ENCODE measurements around the gene ALK.
"Not testable (repeated sequence)": the region's sequence is repeated elsewhere in the genome, so short reads cannot be mapped to it uniquely, and the experiment has no call there.

The ALK gene

DNA sequence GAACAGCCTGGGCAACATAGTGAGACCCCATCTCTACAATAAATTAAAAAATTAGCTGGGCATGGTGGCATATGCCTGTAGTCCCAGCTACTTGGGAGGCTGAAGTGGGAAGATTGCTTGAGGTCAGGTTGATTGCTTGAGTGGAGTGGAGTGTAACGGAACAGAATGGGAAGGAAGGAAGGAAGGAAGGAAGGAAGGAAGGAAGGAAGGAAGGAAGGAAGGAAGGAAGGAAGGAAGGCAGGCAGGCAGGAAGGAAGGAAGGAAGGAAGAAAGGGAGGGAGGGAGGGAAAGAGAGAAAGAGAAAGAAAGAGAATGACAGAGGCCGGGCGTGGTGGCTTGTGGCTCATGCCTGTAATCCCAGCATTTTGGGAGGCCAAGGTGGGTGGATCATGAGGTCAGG is 170.9 kb downstream of the ALK start:
- DNase-seq (ENCODE audit: low spot score); H3K79me1 ChIP-seq (ENCODE audit: low read depth, low read length); H3K9ac ChIP-seq (ENCODE audit: low read depth, low read length, poor library complexity); H2BK120ac ChIP-seq (ENCODE audit: low read depth, low read length); H4K91ac ChIP-seq (ENCODE audit: low read depth, low read length, poor library complexity); H3K27me3 ChIP-seq (ENCODE audit: control insufficient read depth in 3 of 3, insufficient read depth in 3 of 3, low read depth in 1 of 3, low read length in 3 of 3); H4K8ac ChIP-seq (ENCODE audit: low read depth, low read length); H3K4me2 ChIP-seq (ENCODE audit: insufficient read depth, low read length, poor library complexity, severe bottlenecking); H3K4me1 ChIP-seq (ENCODE audit: control insufficient read depth in 2 of 2, insufficient read depth in 1 of 2, low read depth in 1 of 2, low read length in 2 of 2); H3K4me3 ChIP-seq (ENCODE audit: low read length in 2 of 2); H2AFZ ChIP-seq (ENCODE audit: low read length); H3K4ac ChIP-seq (ENCODE audit: low read length); H3K27ac ChIP-seq (replicated peaks; ENCODE audit: low read length); H2BK12ac ChIP-seq (ENCODE audit: low read length); H3K36me3 ChIP-seq (replicated peaks in 1 of 2; ENCODE audit: control insufficient read depth in 2 of 2, insufficient read depth in 2 of 2, low read length in 2 of 2); H3K9me3 ChIP-seq (replicated peaks in 1 of 2; ENCODE audit: control insufficient read depth in 2 of 2, insufficient read depth in 1 of 2, low read depth in 1 of 2, low read length in 2 of 2); H2AK5ac ChIP-seq (ENCODE audit: low read depth, low read length); H2BK15ac ChIP-seq (ENCODE audit: low read length); H3K18ac ChIP-seq (ENCODE audit: low read length); H2BK5ac ChIP-seq (ENCODE audit: low read length); H3K14ac ChIP-seq (ENCODE audit: low read length); H3K23ac ChIP-seq (ENCODE audit: low read depth, low read length, poor library complexity): not testable (repeated sequence)
- no CpG with 5 or more reads among the region's 3 CpGs for WGBS, 2 donors (ENCODE audit: extremely low coverage in 2 of 2, insufficient read length in 2 of 2, insufficient replicate concordance in 1 of 2)

DNA sequence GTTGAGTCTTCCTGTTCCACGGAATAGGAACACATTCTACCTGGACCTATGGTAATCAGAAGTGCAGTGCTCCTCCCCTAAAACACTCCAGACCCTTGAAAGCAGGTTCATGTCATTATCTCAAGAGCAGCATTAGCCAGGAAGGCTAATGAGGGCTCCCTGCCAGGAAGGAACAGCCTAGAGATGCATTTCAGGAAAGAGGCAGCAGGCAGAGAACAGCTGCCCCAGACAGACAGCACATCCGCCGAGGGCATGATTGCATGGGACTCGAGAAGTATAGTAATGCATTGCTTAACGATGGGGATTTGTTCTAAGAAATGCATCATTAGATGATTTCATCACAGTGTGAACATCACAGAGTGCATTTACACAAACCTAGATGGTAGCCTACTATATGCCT is 171.5 kb downstream of the ALK start:
- Histone ChIP-seq H3K9me3 (replicated peaks in 1 of 2; ENCODE audit: control insufficient read depth in 2 of 2, insufficient read depth in 1 of 2, low read depth in 1 of 2, low read length in 2 of 2) (no peaks in the 10 kb centered on the region), H3K36me3 (replicated peaks in 1 of 2; ENCODE audit: control insufficient read depth in 2 of 2, insufficient read depth in 2 of 2, low read length in 2 of 2) (no peaks in the 10 kb centered on the region), H2BK120ac (ENCODE audit: low read depth, low read length) (no peak overlapping the region), H2BK15ac (ENCODE audit: low read length) (no peak overlapping the region), H3K27ac (replicated peaks; ENCODE audit: low read length) (no peak overlapping the region), H3K4me2 (ENCODE audit: insufficient read depth, low read length, poor library complexity, severe bottlenecking) (no peak overlapping the region), H4K8ac (ENCODE audit: low read depth, low read length) (no peak overlapping the region), H2BK5ac (ENCODE audit: low read length) (no peak overlapping the region), H2BK12ac (ENCODE audit: low read length) (no peak overlapping the region), H2AFZ (ENCODE audit: low read length) (no peak overlapping the region), H3K18ac (ENCODE audit: low read length) (no peak overlapping the region), H3K23ac (ENCODE audit: low read depth, low read length, poor library complexity) (no peak overlapping the region), H4K91ac (ENCODE audit: low read depth, low read length, poor library complexity) (no peak overlapping the region), H3K9ac (ENCODE audit: low read depth, low read length, poor library complexity) (no peak overlapping the region), H3K4me1 (ENCODE audit: control insufficient read depth in 2 of 2, insufficient read depth in 1 of 2, low read depth in 1 of 2, low read length in 2 of 2) (no peaks in the 10 kb centered on the region), H3K27me3 (ENCODE audit: control insufficient read depth in 3 of 3, insufficient read depth in 3 of 3, low read depth in 1 of 3, low read length in 3 of 3) (no peaks in the 10 kb centered on the region), H3K14ac (ENCODE audit: low read length) (no peak overlapping the region), H3K4me3 (ENCODE audit: low read length in 2 of 2) (no peak overlapping the region), H3K79me1 (ENCODE audit: low read depth, low read length) (no peaks in the 10 kb centered on the region), H3K4ac (ENCODE audit: low read length) (no peak overlapping the region), H2AK5ac (ENCODE audit: low read depth, low read length) (no peak overlapping the region)
- no CpG with 5 or more reads among the region's 5 CpGs for WGBS, 2 donors (ENCODE audit: extremely low coverage in 2 of 2, insufficient read length in 2 of 2, insufficient replicate concordance in 1 of 2)
- no peak for DNase-seq (ENCODE audit: low spot score)

DNA sequence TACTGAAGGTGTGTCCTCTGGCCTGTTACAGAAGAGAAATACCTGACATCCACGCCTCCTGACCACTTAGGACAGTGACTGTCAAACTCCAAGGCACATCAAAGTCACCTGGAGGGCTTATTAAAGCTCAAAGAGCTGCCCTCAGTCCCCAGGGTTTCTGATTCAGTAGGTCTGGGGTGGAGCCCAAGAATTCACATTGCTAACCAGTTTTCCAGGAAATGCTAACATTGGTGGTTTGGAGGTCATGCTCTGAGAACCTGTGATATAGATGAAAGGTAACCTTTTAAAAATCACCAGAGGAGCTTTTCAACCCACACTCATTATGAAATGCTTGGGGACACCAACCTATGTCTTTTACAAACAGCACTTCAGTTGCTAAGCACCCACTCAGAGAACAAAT is 172.3 kb downstream of the ALK start:
- H3K18ac ChIP-seq (ENCODE audit: low read length) = no peak overlapping the region
- H3K4me1 ChIP-seq (ENCODE audit: control insufficient read depth in 2 of 2, insufficient read depth in 1 of 2, low read depth in 1 of 2, low read length in 2 of 2) = no peaks in the 10 kb centered on the region
- no peak overlapping the region for H4K8ac ChIP-seq (ENCODE audit: low read depth, low read length)
- H4K91ac ChIP-seq (ENCODE audit: low read depth, low read length, poor library complexity) = no peak overlapping the region
- H3K27ac ChIP-seq (replicated peaks; ENCODE audit: low read length) = no peak overlapping the region
- no peaks in the 10 kb centered on the region for H3K27me3 ChIP-seq (ENCODE audit: control insufficient read depth in 3 of 3, insufficient read depth in 3 of 3, low read depth in 1 of 3, low read length in 3 of 3)
- H2BK15ac ChIP-seq (ENCODE audit: low read length) = no peak overlapping the region
- H3K79me1 ChIP-seq (ENCODE audit: low read depth, low read length) = no peaks in the 10 kb centered on the region
- no peak overlapping the region for H3K4ac ChIP-seq (ENCODE audit: low read length)
- H2BK12ac ChIP-seq (ENCODE audit: low read length) = no peak overlapping the region
- H2AK5ac ChIP-seq (ENCODE audit: low read depth, low read length) = no peak overlapping the region
- H2AFZ ChIP-seq (ENCODE audit: low read length) = no peak overlapping the region
- no peaks in the 10 kb centered on the region for H3K9me3 ChIP-seq (replicated peaks in 1 of 2; ENCODE audit: control insufficient read depth in 2 of 2, insufficient read depth in 1 of 2, low read depth in 1 of 2, low read length in 2 of 2)
- DNase-seq (ENCODE audit: low spot score) = no peak
- no peak overlapping the region for H3K14ac ChIP-seq (ENCODE audit: low read length)
- no peaks in the 10 kb centered on the region for H3K36me3 ChIP-seq (replicated peaks in 1 of 2; ENCODE audit: control insufficient read depth in 2 of 2, insufficient read depth in 2 of 2, low read length in 2 of 2)
- no peak overlapping the region for H3K9ac ChIP-seq (ENCODE audit: low read depth, low read length, poor library complexity)
- no peak overlapping the region for H2BK120ac ChIP-seq (ENCODE audit: low read depth, low read length)
- H2BK5ac ChIP-seq (ENCODE audit: low read length) = no peak overlapping the region
- no peak overlapping the region for H3K23ac ChIP-seq (ENCODE audit: low read depth, low read length, poor library complexity)
- no peak overlapping the region for H3K4me2 ChIP-seq (ENCODE audit: insufficient read depth, low read length, poor library complexity, severe bottlenecking)
- no peak overlapping the region for H3K4me3 ChIP-seq (ENCODE audit: low read length in 2 of 2)
- no CpG with 5 or more reads among the region's 1 CpG for WGBS, 2 donors (ENCODE audit: extremely low coverage in 2 of 2, insufficient read length in 2 of 2, insufficient replicate concordance in 1 of 2)

GRCh38 chr2:29747786-29748470 is 173.5 kb downstream of the ALK start:
- WGBS, 2 donors (ENCODE audit: extremely low coverage in 2 of 2, insufficient read length in 2 of 2, insufficient replicate concordance in 1 of 2) = no CpG with 5 or more reads among the region's 3 CpGs

More at GRCh38 chr2:29747786-29748470, 173.5 kb downstream of the ALK start:
- Histone ChIP-seq H2BK15ac (ENCODE audit: low read length) (no peak overlapping the region), H3K27ac (replicated peaks; ENCODE audit: low read length) (no peak overlapping the region), H2BK5ac (ENCODE audit: low read length) (no peak overlapping the region), H3K27me3 (ENCODE audit: control insufficient read depth in 3 of 3, insufficient read depth in 3 of 3, low read depth in 1 of 3, low read length in 3 of 3) (no peaks in the 10 kb centered on the region), H3K18ac (ENCODE audit: low read length) (no peak overlapping the region), H2BK12ac (ENCODE audit: low read length) (no peak overlapping the region), H2BK120ac (ENCODE audit: low read depth, low read length) (no peak overlapping the region), H2AK5ac (ENCODE audit: low read depth, low read length) (no peak overlapping the region), H3K4me2 (ENCODE audit: insufficient read depth, low read length, poor library complexity, severe bottlenecking) (no peak overlapping the region), H4K8ac (ENCODE audit: low read depth, low read length) (no peak overlapping the region), H3K9me3 (replicated peaks in 1 of 2; ENCODE audit: control insufficient read depth in 2 of 2, insufficient read depth in 1 of 2, low read depth in 1 of 2, low read length in 2 of 2) (no peaks in the 10 kb centered on the region), H3K4me1 (ENCODE audit: control insufficient read depth in 2 of 2, insufficient read depth in 1 of 2, low read depth in 1 of 2, low read length in 2 of 2) (no peaks in the 10 kb centered on the region), H3K9ac (ENCODE audit: low read depth, low read length, poor library complexity) (no peak overlapping the region), H3K36me3 (replicated peaks in 1 of 2; ENCODE audit: control insufficient read depth in 2 of 2, insufficient read depth in 2 of 2, low read length in 2 of 2) (no peaks in the 10 kb centered on the region), H3K4me3 (ENCODE audit: low read length in 2 of 2) (no peak overlapping the region), H3K4ac (ENCODE audit: low read length) (no peak overlapping the region), H4K91ac (ENCODE audit: low read depth, low read length, poor library complexity) (no peak overlapping the region), H3K23ac (ENCODE audit: low read depth, low read length, poor library complexity) (no peak overlapping the region), H3K79me1 (ENCODE audit: low read depth, low read length) (no peaks in the 10 kb centered on the region), H3K14ac (ENCODE audit: low read length) (no peak overlapping the region), H2AFZ (ENCODE audit: low read length) (no peak overlapping the region)
- DNase-seq (ENCODE audit: low spot score) = no peak

All from neuronal stem cell (in vitro differentiated cells).